Tibial nerve (tissue), 4 donors: ENCODE data around the gene SCP2. TPM values are rescaled to one million over a fixed set of nuclear protein-coding genes. Genes with fewer than 3 reads are reported as not detected.

Experiments
- DNase-seq, 2 donors: peaks; one replicate each; pipeline ENCODE4 v3.0.0-alpha.2; 2019; ENCODE audit warnings: low spot score in 2 of 2
- H3K27ac ChIP-seq, 4 donors: fragments of 200-600 bp; sonication (generic) in 3 of 4; one replicate each; pipeline ENCODE4 v1.5.1; 2017 to 2019; ENCODE audit warnings: mild to moderate bottlenecking in 1 of 4
- H3K27me3 ChIP-seq, 2 donors: fragments of 200-600 bp; sonication (generic) in 1 of 2; one replicate each; pipeline versions ENCODE4 v1.5.1 to v1.6.0; 2017 to 2019
- H3K36me3 ChIP-seq, 3 donors: fragments of 200-600 bp; sonication (generic); one replicate each; pipeline ENCODE4 v1.5.1; 2018 to 2019
- H3K4me1 ChIP-seq, 4 donors: fragments of 200-600 bp; sonication (generic) in 3 of 4; one replicate each; pipeline ENCODE4 v1.5.1; 2017 to 2019
- H3K4me3 ChIP-seq, 4 donors: fragments of 200-600 bp; sonication (generic) in 3 of 4; one replicate each; pipeline ENCODE4 v1.5.1; 2017 to 2019; ENCODE audit warnings: mild to moderate bottlenecking in 1 of 4, moderate library complexity in 1 of 4
- H3K9me3 ChIP-seq, 4 donors: fragments of 200-600 bp; sonication (generic) in 3 of 4; one replicate each; pipeline ENCODE4 v1.5.1; 2017 to 2019
- CTCF ChIP-seq, 5 experiments: fragments of 200-600 bp in 3 of 5; fragments of 450-650 bp in 2 of 5; sonication (generic) in 3 of 5; IDR thresholded peaks; one replicate each; pipeline ENCODE4 v1.5.1; 2016 to 2019; ENCODE audit warnings: antibody characterized with exemption in 5 of 5, mild to moderate bottlenecking in 3 of 5, moderate library complexity in 2 of 5
- EP300 ChIP-seq, 2 donors: sonication (generic); formaldehyde crosslinking; IDR thresholded peaks; one replicate each; pipeline ENCODE4 v1.6.1; 2017; ENCODE audit warnings: antibody characterized with exemption in 2 of 2, mild to moderate bottlenecking in 1 of 2
- POLR2A ChIP-seq, 2 donors: fragments of 450-650 bp; IDR thresholded peaks; one replicate each; pipeline ENCODE4 v1.6.1; 2017; ENCODE audit warnings: antibody characterized with exemption in 2 of 2, mild to moderate bottlenecking in 2 of 2, moderate library complexity in 2 of 2
- WGBS, 2 donors: methylation state at CpG; one replicate each; pipeline ENCODE4 v1.1.5; 2018; 5-methylcytosine and 5-hydroxymethylcytosine counted together
- total RNA-seq, 4 donors: library from RNA; depleted of rRNA; stranded (reverse); fragments of >200 nt; gene quantifications; one replicate each; pipeline ENCODE4 v1.1.0, GENCODE V29; 2016

The SCP2 gene
- total RNA-seq, 4 donors from 2014 or later = 63.3 to 131 (median 104) TPM

GRCh38 chr1:53044926-53045325 lies 117.8 kb downstream of the SCP2 start:
- WGBS, 2 donors = 78 to 81% methylated on average over 5 of the region's 5 CpGs
- peaks cover 0 to 48% (median 19%) of the 10 kb centered on the region in 4 donors for H3K4me1 ChIP-seq
- no peaks in the 10 kb centered on the region for H3K27me3 ChIP-seq
- H3K4me3 ChIP-seq = no peak overlapping the region
- H3K9me3 ChIP-seq = no peaks in the 10 kb centered on the region
- no peak for DNase-seq
- TF ChIP-seq POLR2A (IDR thresholded peaks at IDR 0.05) = no peak
- TF ChIP-seq CTCF (IDR thresholded peaks at IDR 0.05) = no peak
- no peak for TF ChIP-seq EP300 (IDR thresholded peaks at IDR 0.05)
- H3K27ac ChIP-seq = no peak overlapping the region
- peaks cover 0 to 25% (median 0%) of the 10 kb centered on the region in 3 donors for H3K36me3 ChIP-seq

- no peak for DNase-seq
- TF ChIP-seq POLR2A (IDR thresholded peaks at IDR 0.05) (no peak), EP300 (IDR thresholded peaks at IDR 0.05) (no peak), CTCF (IDR thresholded peaks at IDR 0.05) (no peak)
- Histone ChIP-seq H3K9me3 (no peaks in the 10 kb centered on the region), H3K27me3 (no peaks in the 10 kb centered on the region), H3K4me1 (peaks cover 0 to 65% (median 23%) of the 10 kb centered on the region in 4 donors), H3K36me3 (peaks cover 0 to 11% (median 0%) of the 10 kb centered on the region in 3 donors), H3K27ac (peak overlapping the region in 1 of 4 donors; percentile 82), H3K4me3 (no peak overlapping the region)
- 24 to 29% methylated on average over 2 of the region's 2 CpGs for WGBS, 2 donors
These were observed 119.9 kb downstream of the SCP2 start for GRCh38 chr1:53046930-53047329.

- no peak for DNase-seq
- WGBS, 2 donors = 60 to 76% methylated on average over 5 of the region's 5 CpGs
- H3K4me3 ChIP-seq = no peak overlapping the region
- H3K27me3 ChIP-seq = no peaks in the 10 kb centered on the region
- H3K4me1 ChIP-seq = peaks cover 0 to 62% (median 23%) of the 10 kb centered on the region in 4 donors
- H3K36me3 ChIP-seq = peaks cover 0 to 19% (median 0%) of the 10 kb centered on the region in 3 donors
- TF ChIP-seq POLR2A (IDR thresholded peaks at IDR 0.05) (no peak), EP300 (IDR thresholded peaks at IDR 0.05) (no peak), CTCF (IDR thresholded peaks at IDR 0.05) (no peak)
- H3K27ac ChIP-seq = peak overlapping the region in 2 of 4 donors; percentile 79 to 82
- H3K9me3 ChIP-seq = no peaks in the 10 kb centered on the region
These were observed 121.0 kb downstream of the SCP2 start for GRCh38 chr1:53047737-53048736.

- no peak overlapping the region for H3K4me3 ChIP-seq
- TF ChIP-seq POLR2A (IDR thresholded peaks at IDR 0.05) (no peak), CTCF (IDR thresholded peaks at IDR 0.05) (no peak), EP300 (IDR thresholded peaks at IDR 0.05) (no peak)
- H3K27me3 ChIP-seq = no peaks in the 10 kb centered on the region
- no peak for DNase-seq
- H3K27ac ChIP-seq = peak overlapping the region; percentile 11 to 82 (median 52)
- no peaks in the 10 kb centered on the region for H3K9me3 ChIP-seq
- H3K4me1 ChIP-seq = peaks cover 0 to 61% (median 23%) of the 10 kb centered on the region in 4 donors
- peaks cover 0 to 25% (median 0%) of the 10 kb centered on the region in 3 donors for H3K36me3 ChIP-seq
- WGBS, 2 donors = 51 to 55% methylated on average over 3 of the region's 3 CpGs
These were observed 122.0 kb downstream of the SCP2 start for GRCh38 chr1:53048960-53049573.
